HG03520 (cell line): ENCODE results near the gene ERG28.
"Not testable (repeated sequence)": the region's sequence is repeated elsewhere in the genome, so short reads cannot be mapped to it uniquely, and the experiment has no call there.

ENCODE experiments used
- ATAC-seq: cut with Tn5 transposase; IDR thresholded peaks from one replicate; pipeline ENCODE4 v1.9.1; 2021; ENCODE audit warnings: mild to moderate bottlenecking, moderate library complexity; ENCODE audit not compliant: unreplicated experiment

ERG28 gene

GRCh38 chr14:75660630-75661498 is at the start of gene ERG28, which contains the start of gene TTLL5:
ERG28 (minus strand) TSS chr14:75660876; CDS start chr14:75657502, 3,374 bp downstream.
TTLL5 (plus strand) TSS chr14:75661246; CDS start chr14:75663150, 1,904 bp downstream.
- peak; percentile 97 for ATAC-seq

GRCh38 chr14:75709207-75709812 is 48.6 kb upstream of the ERG28 start:
- ATAC-seq = no peak

GRCh38 chr14:75705014-75705413 is 44.3 kb upstream of the ERG28 start:
- ATAC-seq = no peak

- no peak for ATAC-seq
Observed at GRCh38 chr14:75703467-75703866, 42.8 kb upstream of the ERG28 start.

- no peak for ATAC-seq
Observed at GRCh38 chr14:75702616-75703261, 42.1 kb upstream of the ERG28 start.

DNA sequence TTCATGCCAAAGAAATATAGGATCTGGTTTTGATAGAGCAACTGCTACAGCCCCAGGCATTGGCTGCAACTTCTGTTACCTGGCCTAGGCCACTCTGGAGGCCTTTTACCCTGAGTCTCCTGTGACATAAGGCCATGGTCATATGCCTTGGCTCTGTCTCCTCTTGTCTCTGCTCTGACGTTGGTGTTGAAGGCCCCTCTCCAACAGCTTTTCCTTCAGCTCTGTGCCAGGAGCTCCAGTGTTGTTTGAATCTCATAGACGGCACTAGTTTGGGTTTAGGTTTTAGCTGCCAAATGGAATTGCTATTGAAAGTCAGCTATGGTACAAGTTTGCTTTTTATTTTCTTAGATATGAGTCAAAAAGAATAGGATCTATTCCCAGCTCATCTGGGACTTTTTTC is 41.4 kb upstream of the ERG28 start:
- ATAC-seq = no peak

- ATAC-seq = no peak
Observed at GRCh38 chr14:75700295-75700694, 39.6 kb upstream of the ERG28 start.

DNA sequence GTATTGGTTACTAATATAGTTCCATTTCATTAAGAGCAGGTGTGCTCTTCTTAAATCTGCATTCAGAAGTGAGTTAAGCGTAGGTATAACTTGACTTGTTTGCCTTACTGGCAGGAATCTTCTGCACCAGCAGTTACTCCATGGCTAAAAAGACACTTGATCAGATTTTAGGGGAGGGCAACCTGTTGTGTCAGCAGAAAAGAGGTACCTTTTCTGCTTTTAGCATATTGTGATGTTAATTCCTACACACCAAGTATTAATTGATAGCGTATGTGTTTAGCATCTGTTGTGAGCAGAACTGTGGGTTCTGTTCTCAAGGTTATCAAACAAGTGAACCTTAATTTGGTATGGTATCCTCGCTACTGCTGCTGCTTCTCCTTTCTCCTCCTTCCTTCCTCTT is 38.7 kb upstream of the ERG28 start:
- ATAC-seq = no peak

GRCh38 chr14:75697918-75698317 is 37.2 kb upstream of the ERG28 start:
- no peak for ATAC-seq

GRCh38 chr14:75697386-75697785 is 36.7 kb upstream of the ERG28 start:
- ATAC-seq = no peak

DNA sequence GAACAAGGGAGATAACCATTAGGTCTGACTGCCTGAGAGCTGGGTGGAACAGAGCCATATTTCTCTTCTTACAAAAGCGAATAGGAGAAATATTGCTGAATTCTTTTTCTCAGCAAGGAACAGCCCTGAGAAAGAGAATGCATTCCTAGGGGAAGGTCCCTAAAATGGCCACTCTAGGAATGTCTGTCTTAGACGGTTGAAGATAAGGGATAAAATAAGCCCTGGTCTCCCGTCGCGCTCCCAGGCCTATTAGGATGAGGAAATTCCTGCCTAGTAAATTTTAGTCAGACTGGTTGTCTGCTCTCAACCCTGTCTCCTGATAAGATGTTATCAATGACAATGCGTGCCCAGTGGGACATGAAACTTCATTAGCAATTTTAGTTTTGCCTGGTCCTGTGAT is 34.3 kb upstream of the ERG28 start:
- ATAC-seq = not testable (repeated sequence)

DNA sequence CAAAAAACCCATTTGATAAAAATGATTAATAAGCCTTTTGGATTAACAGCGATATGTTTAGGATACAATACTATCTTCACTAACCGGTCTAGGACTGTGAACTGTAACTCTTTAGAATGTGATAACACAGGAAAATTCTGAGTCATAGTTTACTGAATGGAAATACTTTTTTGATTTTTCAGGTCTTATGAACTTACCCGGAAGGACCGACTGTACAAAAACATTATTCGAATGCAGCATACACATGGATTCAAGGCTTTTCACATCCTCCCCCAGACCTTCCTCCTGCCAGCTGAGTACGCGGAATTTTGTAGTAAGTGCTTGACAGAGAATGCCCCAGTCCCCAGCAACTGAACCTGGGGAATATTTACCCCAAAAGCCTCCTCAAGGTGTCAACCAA is 29.3 kb upstream of the ERG28 start:
- no peak for ATAC-seq

DNA sequence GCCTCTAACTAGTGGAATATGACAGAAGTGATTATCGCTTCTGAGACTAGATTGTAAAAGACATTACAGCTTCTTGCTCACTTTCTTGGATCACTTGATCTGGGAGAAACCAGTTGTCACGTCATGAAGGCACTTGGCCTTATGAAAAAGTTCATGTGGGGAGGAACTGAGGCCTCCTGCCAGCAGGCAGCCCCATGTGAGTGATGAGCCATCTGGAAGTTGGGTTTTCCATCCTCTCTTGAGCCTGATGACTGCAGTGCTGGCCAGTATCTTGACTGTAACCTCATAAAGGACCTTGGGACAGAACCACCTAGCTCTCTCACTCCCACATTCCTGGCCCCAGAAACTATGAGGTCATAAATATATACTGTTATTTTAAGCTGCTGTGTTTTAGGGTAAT is 28.3 kb upstream of the ERG28 start:
- ATAC-seq = no peak

GRCh38 chr14:75685910-75686309 is 25.2 kb upstream of the ERG28 start:
- no peak for ATAC-seq

DNA sequence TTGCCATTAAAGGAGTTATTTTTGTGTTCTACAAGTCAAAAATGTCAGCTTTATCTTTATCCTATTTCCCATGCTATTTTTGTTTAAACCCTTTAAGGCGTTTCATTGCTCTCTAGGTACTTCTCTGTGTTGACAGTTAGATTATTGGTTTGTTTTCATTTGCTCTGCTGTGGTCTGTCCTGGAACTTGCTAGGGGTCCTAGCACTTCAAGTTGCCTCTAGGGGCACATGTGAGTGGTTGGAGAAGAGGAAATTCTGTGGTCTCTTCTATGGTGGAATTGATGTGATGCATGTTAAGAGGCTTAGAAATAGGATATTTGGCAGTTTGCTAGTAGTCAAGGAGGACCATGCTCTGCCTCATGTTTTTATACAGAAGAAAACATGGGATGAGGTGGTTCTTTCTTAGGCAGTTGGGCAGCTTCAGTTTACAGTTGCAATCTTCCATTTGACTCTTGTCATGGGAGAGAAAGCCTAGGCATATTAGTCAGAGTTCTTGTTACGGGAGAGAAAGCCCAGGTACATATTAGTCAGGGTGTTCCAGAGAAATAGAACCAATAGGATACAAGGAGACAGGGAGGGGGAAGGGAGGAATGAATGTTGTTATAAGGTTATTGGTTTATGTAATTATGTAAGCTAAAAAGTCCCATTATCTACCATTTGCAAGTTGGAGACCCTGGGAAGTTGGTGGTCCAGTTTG is 14.7 kb upstream of the ERG28 start:
- ATAC-seq = no peak

GRCh38 chr14:75673345-75674035 is 12.8 kb upstream of the ERG28 start:
- no peak for ATAC-seq

GRCh38 chr14:75672605-75673192 is 12.0 kb upstream of the ERG28 start:
- ATAC-seq = no peak

DNA sequence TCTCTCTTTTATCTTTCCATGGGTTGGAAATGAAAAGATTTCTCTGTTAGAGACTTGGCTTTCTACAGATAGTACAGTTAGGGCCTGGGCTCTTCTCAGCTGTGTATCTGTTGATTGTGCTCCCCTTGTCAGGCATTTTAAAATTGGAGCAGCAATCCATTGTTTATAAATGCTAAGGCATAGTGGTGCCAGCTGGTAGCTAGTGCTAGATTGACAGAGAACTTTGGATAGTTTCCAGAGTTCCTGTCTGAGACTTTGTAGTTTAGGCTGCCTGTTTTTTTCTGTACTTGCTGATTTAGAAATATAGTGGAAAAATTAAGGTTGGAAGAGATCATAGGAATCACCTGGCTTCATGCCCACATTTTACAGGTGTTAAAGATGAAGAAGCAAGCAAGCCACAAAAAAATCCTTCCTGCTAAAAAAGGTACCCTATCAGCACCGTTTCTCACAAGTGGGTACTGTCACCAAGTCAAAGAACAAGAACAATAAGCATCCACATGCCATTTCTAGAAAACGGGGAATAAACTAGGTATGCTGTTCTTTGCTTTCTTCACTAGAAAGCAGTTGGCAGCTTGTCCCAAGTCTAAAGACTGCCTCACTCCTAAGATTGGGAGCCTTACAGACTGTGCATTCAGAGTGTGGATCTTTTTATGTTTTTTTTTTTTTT is 6.6 kb upstream of the ERG28 start:
- ATAC-seq = no peak

DNA sequence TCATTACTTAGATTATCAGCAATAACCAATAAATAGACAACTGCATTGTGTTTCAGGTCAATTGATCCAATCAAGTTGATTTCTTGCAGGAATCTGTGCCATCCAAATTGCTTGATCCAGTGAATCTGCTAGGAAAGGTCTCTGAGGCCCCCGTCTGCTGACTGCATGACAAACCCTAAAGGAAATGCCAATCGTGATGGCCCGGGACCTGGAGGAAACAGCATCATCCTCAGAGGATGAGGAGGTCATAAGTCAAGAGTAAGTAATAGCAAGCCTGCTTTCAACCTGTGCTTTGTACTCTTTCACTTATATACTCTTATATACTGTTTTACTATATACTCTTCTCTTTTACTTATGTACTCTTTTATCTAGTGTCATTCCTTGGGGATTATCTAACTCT is 2.3 kb upstream of the ERG28 start:
- ATAC-seq = no peak

GRCh38 chr14:75661499-75661814 is 781 bp upstream of the ERG28 start:
- no peak for ATAC-seq
